Superior temporal gyrus (tissue), 1 donor: ENCODE measurements around the gene MRPL46.
"Not testable (repeated sequence)": the region's sequence is repeated elsewhere in the genome, so short reads cannot be mapped to it uniquely, and the experiment has no call there.

Source experiments
- DNase-seq: peaks from one replicate; pipeline ENCODE4 v3.0.0-alpha.2; 2016; ENCODE audit errors: extremely low spot score

Gene MRPL46

GRCh38 chr15:88441076-88441730 lies 26.0 kb downstream of the MRPL46 start:
- DNase-seq = no peak

GRCh38 chr15:88440021-88440420 lies 27.2 kb downstream of the MRPL46 start:
- no peak for DNase-seq

- no peak for DNase-seq
These were observed 29.0 kb downstream of the MRPL46 start for GRCh38 chr15:88438181-88438580.

- DNase-seq = not testable (repeated sequence)
These were observed 33.1 kb downstream of the MRPL46 start for GRCh38 chr15:88434106-88434505.

GRCh38 chr15:88433046-88433685 lies 34.0 kb downstream of the MRPL46 start:
- no peak for DNase-seq

GRCh38 chr15:88431441-88431840 lies 35.7 kb downstream of the MRPL46 start:
- DNase-seq = no peak

GRCh38 chr15:88430051-88430450 lies 37.1 kb downstream of the MRPL46 start:
- no peak for DNase-seq

- no peak for DNase-seq
These were observed 38.2 kb downstream of the MRPL46 start for GRCh38 chr15:88428805-88429605.

- no peak for DNase-seq
These were observed 39.1 kb downstream of the MRPL46 start for GRCh38 chr15:88428053-88428452.

GRCh38 chr15:88426304-88426703 lies 40.9 kb downstream of the MRPL46 start:
- no peak for DNase-seq

- DNase-seq = no peak
These were observed 43.9 kb downstream of the MRPL46 start for GRCh38 chr15:88423331-88423730.

- DNase-seq = no peak
These were observed 47.4 kb downstream of the MRPL46 start for GRCh38 chr15:88419830-88420229.
